Measurements from ENCODE around the gene AKAP9.
"Not testable (repeated sequence)": the region's sequence is repeated elsewhere in the genome, so short reads cannot be mapped to it uniquely, and the experiment has no call there.

Gene AKAP9

DNA sequence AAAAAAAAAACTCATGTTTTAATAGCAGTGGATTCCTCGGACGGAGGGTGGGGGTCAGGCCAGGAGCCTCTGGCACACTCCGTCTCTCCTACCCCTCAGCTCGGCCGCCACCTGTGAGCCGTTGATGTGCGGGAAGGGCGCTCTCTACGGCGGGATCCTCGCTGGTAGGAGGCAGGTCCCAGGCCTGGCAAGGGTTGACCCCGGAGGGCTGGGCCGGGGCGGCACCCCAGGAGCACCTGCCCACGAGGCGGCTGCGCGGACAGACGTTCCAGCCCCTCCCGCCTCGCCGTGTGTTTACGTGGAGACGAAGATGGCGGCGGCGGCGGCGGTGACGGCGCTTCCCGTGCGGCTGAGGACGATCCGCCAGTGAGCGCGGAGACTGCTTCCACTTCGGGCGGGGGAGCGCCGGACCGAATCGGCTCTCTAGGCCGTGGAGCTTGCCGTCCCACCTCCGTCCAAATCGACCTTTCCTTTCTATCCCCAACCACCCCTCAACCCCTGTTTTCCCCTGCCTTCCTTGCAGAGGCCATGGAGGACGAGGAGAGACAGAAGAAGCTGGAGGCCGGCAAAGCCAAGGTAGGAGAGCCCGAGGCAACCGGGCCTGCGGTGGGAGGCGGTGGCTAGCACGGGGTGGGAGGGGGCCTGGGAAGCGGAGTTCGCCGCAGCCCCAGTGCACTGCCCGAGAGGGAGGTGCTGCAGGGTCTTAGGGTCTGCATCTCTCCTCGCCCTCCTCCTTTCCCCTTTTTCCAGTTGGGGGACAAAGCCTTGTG, at the start of gene AKAP9:
Gene AKAP9 (plus strand): TSS at position 291 of the 770 bp plus-strand sequence. CDS start 238 bp downstream, at position 529.
- DNase-seq (ENCODE audit: low read depth, low spot score), result no peak
- TF ChIP-seq, protein P1, sequence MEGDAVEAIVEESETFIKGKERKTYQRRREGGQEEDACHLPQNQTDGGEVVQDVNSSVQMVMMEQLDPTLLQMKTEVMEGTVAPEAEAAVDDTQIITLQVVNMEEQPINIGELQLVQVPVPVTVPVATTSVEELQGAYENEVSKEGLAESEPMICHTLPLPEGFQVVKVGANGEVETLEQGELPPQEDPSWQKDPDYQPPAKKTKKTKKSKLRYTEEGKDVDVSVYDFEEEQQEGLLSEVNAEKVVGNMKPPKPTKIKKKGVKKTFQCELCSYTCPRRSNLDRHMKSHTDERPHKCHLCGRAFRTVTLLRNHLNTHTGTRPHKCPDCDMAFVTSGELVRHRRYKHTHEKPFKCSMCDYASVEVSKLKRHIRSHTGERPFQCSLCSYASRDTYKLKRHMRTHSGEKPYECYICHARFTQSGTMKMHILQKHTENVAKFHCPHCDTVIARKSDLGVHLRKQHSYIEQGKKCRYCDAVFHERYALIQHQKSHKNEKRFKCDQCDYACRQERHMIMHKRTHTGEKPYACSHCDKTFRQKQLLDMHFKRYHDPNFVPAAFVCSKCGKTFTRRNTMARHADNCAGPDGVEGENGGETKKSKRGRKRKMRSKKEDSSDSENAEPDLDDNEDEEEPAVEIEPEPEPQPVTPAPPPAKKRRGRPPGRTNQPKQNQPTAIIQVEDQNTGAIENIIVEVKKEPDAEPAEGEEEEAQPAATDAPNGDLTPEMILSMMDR (IDR thresholded peaks at IDR 0.05; ENCODE audit: insufficient read depth, low read length, missing control alignments), result no peak
- peak within 1 kb of the TSS; percentile 93 for H3K4me3 ChIP-seq (ENCODE audit: low read depth, low read length)
- ChIA-PET POLR2A (interaction anchor here (0.6 to 0.9 kb wide), 2 partner anchors 25 to 142 kb away, joined by 3 to 5 read pairs; no protein-coding TSS in a partner anchor), CTCF (interaction anchor here (0.8 to 2.0 kb wide), 8 partner anchors 8 to 506 kb away, joined by 3 to 7 read pairs (median 4); partner anchors contain the start of gene GATAD1)

DNA sequence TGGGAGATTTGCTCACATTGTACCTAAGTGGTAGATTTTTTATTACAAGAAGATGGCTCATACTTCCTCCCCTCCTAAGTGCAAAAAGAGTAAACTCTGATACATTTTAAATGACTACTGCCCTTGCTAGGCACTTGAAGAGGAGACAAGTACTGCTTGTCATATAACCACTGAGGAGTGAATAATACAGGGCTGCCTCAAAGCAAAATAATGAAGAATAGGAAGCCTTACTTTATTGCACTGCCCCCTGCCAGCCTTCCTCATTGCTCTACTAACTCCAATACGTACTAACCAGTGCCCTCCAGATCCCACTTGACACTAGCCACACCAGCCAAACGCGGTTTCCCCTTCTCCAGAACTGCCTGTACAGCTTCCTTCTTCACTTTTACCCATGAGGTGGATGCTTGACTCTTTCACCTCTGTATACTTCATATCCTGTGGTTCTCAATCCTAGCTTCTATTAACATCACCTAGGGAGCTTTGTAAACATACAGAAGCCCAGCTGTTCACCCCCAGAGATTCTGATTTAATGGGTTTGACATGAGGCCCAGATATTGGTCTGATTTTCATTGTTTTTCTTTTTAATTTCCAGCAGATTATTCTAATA, 48.5 kb upstream of the AKAP9 start:
- no peak for DNase-seq (ENCODE audit: low read depth, low spot score)
- ChIA-PET POLR2A (no interaction called here), CTCF (interaction anchor here (4.3 kb wide), 1 partner anchor 11 kb away, joined by 49 read pairs; the partner anchor contains the start of gene MTERF1)
- H3K4me3 ChIP-seq (ENCODE audit: low read depth, low read length), result no peak overlapping the region
- TF ChIP-seq, protein P1 (IDR thresholded peaks at IDR 0.05; ENCODE audit: insufficient read depth, low read length, missing control alignments), result no peak

DNA sequence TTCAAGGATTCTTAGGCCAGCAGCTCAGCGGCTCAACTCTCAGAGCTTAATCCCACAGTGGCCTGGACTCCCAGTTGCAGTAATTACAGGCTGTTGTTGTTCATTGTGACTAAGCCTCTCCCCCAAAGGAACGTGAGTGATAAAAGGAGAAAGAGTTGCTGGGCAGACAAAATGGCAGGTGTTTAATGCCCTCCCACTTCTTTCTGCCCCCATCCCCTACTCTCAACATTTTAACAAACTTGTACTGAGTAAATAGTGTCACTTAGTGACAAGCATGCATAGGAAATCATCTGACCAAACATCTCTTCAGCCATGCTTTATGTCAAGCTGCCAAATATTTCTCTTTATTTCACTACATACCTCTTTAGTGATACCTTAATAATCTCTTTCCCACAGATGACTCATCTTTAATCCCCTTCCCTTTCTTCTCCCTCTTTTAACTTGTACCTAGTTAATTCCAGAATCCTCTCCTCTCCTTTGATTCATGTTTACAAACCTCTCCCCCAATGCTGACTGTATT, 47.8 kb upstream of the AKAP9 start:
- ChIA-PET POLR2A (no interaction called here), CTCF (interaction anchor here (4.3 kb wide), 1 partner anchor 12 kb away, joined by 49 read pairs; the partner anchor contains the start of gene MTERF1)
- no peak for DNase-seq (ENCODE audit: low read depth, low spot score)
- TF ChIP-seq, protein P1 (IDR thresholded peaks at IDR 0.05; ENCODE audit: insufficient read depth, low read length, missing control alignments), result no peak
- H3K4me3 ChIP-seq (ENCODE audit: low read depth, low read length), result no peak overlapping the region

DNA sequence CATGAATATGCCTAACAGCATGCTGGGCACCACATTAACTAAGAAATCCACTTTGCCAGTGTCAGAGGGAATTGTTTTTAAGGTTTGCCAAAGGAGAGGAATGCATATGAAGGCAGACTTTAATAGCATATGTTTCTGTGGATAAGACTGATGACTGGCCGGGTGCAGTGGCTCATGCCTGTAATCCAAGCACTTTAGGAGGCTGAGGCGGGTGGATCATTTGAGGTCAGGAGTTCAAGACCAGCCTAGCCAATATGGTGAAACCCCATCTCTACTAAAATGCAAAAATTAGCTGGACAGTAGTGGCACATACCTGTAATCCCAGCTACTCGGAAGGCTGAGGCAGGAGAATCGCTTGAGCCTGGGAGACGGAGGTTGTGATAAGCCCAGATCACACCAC, 47.0 kb upstream of the AKAP9 start:
- POLR2A ChIA-PET, result interaction anchor here (0.6 kb wide), 1 partner anchor 14 kb away, joined by 3 read pairs; no protein-coding TSS in a partner anchor
- H3K4me3 ChIP-seq (ENCODE audit: low read depth, low read length), result not testable (repeated sequence)
- CTCF ChIA-PET, result interaction anchor here (2.2 to 4.3 kb wide), 3 partner anchors 12 to 63 kb away, joined by 6 to 49 read pairs (median 13); partner anchors contain the start of gene MTERF1

DNA sequence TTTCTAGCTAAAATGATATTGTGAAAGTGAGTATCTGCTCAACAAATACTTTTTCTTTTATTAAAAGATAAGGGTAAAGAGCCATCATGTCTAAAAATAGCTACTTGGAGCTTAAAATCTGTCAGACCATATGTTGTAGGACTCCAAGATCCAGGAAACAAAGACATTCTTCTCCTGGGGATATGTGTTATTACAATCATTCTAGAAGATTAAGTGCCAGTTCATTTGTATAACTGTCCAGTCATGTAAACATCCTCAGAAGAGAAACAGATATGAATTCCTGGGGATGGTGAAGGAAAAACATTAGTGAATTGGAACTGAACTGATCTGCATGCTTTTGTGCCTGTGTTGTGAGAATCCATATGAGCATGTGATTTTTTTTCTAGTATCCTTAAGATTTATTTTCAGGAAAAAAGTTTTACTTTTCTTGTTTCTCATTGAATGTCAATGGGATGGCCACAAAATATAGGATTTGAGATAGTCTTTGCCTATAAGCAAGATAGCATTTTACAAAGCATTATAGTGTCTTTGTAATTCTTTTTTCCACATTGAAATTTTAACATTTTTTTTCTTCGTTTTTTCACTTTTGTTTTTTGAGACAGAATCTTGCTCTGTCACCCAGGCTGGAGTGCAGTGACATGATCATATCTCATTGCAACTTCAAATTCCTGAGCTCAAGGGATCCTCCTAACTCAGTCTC, 45.7 kb upstream of the AKAP9 start:
- CTCF ChIA-PET, result interaction anchor here (1.2 to 2.3 kb wide), 3 partner anchors 14 to 65 kb away, joined by 3 to 13 read pairs (median 6); partner anchors contain the start of gene MTERF1
- TF ChIP-seq, protein P1 (IDR thresholded peaks at IDR 0.05; ENCODE audit: insufficient read depth, low read length, missing control alignments), result no peak
- POLR2A ChIA-PET, result no interaction called here
- no peak overlapping the region for H3K4me3 ChIP-seq (ENCODE audit: low read depth, low read length)
- DNase-seq (ENCODE audit: low read depth, low spot score), result no peak

More for the DNA sequence above, 47.0 kb upstream of the AKAP9 start:
- DNase-seq (ENCODE audit: low read depth, low spot score), result not testable (repeated sequence)

DNA sequence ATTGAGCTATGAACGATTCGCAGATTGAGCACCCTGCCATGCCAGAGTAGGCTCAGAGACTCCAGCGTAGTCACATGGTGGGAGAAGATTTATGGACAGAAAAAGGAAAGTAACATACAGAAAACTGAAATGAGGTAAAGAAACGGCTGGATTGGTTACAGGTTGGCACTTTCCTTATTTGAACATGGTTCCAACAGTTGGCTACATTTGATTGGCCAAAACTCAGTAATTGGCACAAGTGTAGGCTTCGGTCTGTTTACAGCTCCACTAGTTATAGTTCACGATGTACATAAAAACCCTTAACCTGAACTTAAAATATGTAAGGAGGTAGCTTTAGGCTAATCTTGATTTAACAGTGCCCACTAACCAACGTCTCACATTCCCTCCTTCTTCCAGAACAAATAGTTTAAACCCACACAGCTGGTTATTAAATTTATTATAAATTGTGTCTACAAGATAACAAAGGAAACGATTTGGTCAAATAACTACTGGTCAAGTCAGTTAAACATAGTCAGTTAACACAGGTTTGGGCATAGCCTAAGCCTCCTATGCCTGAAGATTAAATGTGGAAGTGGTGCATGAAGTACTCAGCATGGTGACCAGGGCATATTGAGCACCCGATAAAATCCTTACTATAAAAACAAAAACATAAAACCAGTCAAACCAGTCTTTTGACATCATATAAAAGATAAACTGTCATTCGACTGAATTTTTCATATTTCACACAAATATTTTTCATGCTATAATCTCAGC, 42.2 kb upstream of the AKAP9 start:
- ChIA-PET POLR2A (no interaction called here), CTCF (interaction anchor here (0.6 kb wide), 1 partner anchor 69 kb away, joined by 3 read pairs; no protein-coding TSS in a partner anchor)
- no peak overlapping the region for H3K4me3 ChIP-seq (ENCODE audit: low read depth, low read length)
- DNase-seq (ENCODE audit: low read depth, low spot score), result no peak
- TF ChIP-seq, protein P1 (IDR thresholded peaks at IDR 0.05; ENCODE audit: insufficient read depth, low read length, missing control alignments), result no peak
